Panc1 (cell line): ENCODE measurements around the gene CHMP4A.

ENCODE experiments used
- CTCF ChIP-seq: fragments of 450-650 bp; IDR thresholded peaks from 2 replicates; pipeline ENCODE4 v1.5.1; 2017; ENCODE audit warnings: mild to moderate bottlenecking
- POLR2AphosphoS5 ChIP-seq: IDR thresholded peaks from 2 replicates; pipeline ENCODE4 v1.6.1; 2012; ENCODE audit warnings: mild to moderate bottlenecking, low read depth, low read length, moderate library complexity
- REST ChIP-seq, 2 experiments: IDR thresholded peaks; 2 replicates each; pipeline ENCODE4 v1.6.1; 2011 to 2012; ENCODE audit warnings: low read depth in 2 of 2, control low read depth in 1 of 2, low read length in 1 of 2, mild to moderate bottlenecking in 1 of 2, moderate library complexity in 1 of 2; ENCODE audit not compliant: insufficient read depth in 1 of 2

- no peak for TF ChIP-seq CTCF
- no peak for TF ChIP-seq POLR2AphosphoS5
- TF ChIP-seq REST (IDR thresholded peaks at IDR 0.05; ENCODE audit: insufficient read depth in 1 of 2, low read depth in 2 of 2, low read length in 1 of 2), result no peak
These were observed 23.8 kb downstream of the CHMP4A start for GRCh38 chr14:24189460-24189859.
